Heart left ventricle (tissue), 13 donors: ENCODE results near the gene DYNLT1.

ENCODE experiments used
- CTCF ChIP-seq, 12 donors: fragments of 200-600 bp; sonication (generic) in 4 of 12; IDR thresholded peaks; one replicate each; pipeline versions ENCODE4 v1.5.0 to v1.8.0; 2018 to 2022; ENCODE audit warnings: antibody characterized with exemption in 12 of 12, mild to moderate bottlenecking in 5 of 12
- POLR2A ChIP-seq, 2 donors: fragments of 450-650 bp; IDR thresholded peaks; one replicate each; pipeline ENCODE4 v1.6.1; 2017; ENCODE audit warnings: antibody characterized with exemption in 2 of 2, mild to moderate bottlenecking in 2 of 2, moderate library complexity in 2 of 2
- donor health status: ischemic (EF 13 %, LVEDD 7.1; RV severe dilation, severe dysfunction).
- donor health status: DM: no; HTN: yes; CAD: no.
- donor health status: DM: no; HTN: no; CAD: no.
- donor health status: ischemic (EF 25% LVEDD 6.9; RV normal size, moderate dysfunction).
- donor health status: ischemic (EF 25% LVEDD 5.7; RV mildly dilated, moderate dysfunction).
- donor health status: ischemic (EF 35%, LVEDD 5.7; RV mildly dilated, moderate dysfunction).
- donor health status: nonischemic (EF 11% LVEDD 7.7; RV severe dilation, severe dysfunction).
- donor health status: DM: yes; HTN: yes; CAD: no.
- donor health status: PGD.
- donor health status: ischemic (EF 29% LVEDD 5.4; RV normal size, mild dysfunction).
- donor health status: nonischemic (EF 23%, LVEDD 6.1; RV moderate dilation, normal function).

DNA sequence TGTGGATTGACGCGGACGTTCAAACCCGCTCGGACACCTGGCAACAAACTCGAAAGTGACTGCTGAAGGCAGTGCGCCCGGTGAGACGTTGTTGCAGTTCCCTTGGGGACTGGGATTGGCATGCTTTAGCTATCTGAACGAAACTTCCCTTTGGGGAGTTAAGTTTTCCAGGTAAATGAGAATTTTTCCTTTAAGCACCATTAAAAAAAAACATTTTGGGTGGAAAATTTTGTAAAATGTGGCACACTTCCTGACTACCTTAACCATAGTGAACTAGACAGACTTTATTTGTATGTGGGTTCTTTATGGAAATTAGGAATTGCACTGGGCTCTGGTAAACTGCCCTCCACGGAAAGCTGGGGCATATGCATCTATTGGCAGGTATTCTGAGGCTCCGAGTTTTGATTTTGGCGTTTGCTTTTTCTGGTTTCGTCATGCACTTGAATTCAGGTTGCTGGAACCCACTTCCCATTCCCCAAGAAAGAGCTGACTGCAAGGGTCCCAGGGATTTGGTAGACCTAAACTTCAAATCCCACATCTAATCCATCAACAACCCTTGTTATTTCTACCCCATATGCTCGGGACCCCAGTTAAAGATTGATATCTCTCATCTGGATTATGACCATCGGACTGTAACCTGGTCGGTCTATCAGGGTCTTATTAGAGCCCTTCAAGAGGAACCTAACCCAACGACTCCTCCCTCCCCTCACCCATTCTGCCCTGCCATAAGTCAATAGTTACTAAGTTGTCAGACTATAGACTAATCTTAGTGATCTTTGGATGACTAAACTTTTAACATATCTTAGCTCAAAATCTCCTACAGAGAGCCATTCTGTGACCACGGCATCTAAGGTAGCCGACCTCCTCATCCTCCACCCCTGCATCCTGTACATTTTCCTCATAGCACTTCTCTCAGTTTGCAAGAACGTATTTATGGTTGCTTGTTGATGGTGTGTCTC is 800 bp upstream of the DYNLT1 start:
- TF ChIP-seq CTCF (IDR thresholded peaks at IDR 0.05) (no peak), POLR2A (IDR thresholded peaks at IDR 0.05) (no peak)
